Hematopoietic multipotent progenitor cell (in vitro differentiated cells): ENCODE results near the gene ZFAND6. TPM values are rescaled to one million over a fixed set of nuclear protein-coding genes. Genes with fewer than 3 reads are reported as not detected.

Source experiments
- DNase-seq, 3 donors: peaks; one replicate each; pipeline ENCODE4 v3.0.0-alpha.2; 2011 to 2015; ENCODE audit warnings: low read depth in 2 of 3, low spot score in 2 of 3
- small RNA-seq: library from RNA; depleted of rRNA; stranded (forward); fragments of <200 nt; gene quantifications from one replicate; pipeline ENCODE3, GENCODE V24; 2012
- total RNA-seq: library from RNA; depleted of rRNA; stranded (reverse); fragments of >200 nt; gene quantifications from one replicate; pipeline ENCODE4 v1.2.3, GENCODE V29; 2012

The ZFAND6 gene
- total RNA-seq, 1 donor = 166 TPM

GRCh38 chr15:80184554-80184953, 125.1 kb downstream of the ZFAND6 start:
- no peak for DNase-seq

GRCh38 chr15:80185152-80185551, 125.7 kb downstream of the ZFAND6 start:
- DNase-seq = no peak

- no peak for DNase-seq
Measured at GRCh38 chr15:80186066-80186465, 126.6 kb downstream of the ZFAND6 start.

- no peak for DNase-seq
Measured at GRCh38 chr15:80186597-80186996, 127.1 kb downstream of the ZFAND6 start.

Small RNAs within 50 kb of the gene (small RNA-seq; reads per million reads assigned to genes)
- gene RF00017 = not detected

Other genes starting within 250 kb of the ZFAND6 start
- 20.5 TPM for gene MTHFS, start 162.7 kb upstream of the ZFAND6 start, total RNA-seq
- 9.7 TPM for gene BCL2A1, start 88.5 kb upstream of the ZFAND6 start, total RNA-seq
- 32.9 TPM for gene FAH, start 93.3 kb downstream of the ZFAND6 start, total RNA-seq
- not detected for gene CTXND1, start 192.5 kb downstream of the ZFAND6 start, total RNA-seq